Inflammatory macrophage treated with lipopolysaccharide for 4 hours (primary cell): ENCODE results near the gene SH2D5.
"Not testable (repeated sequence)": the region's sequence is repeated elsewhere in the genome, so short reads cannot be mapped to it uniquely, and the experiment has no call there.

Experiments
- DNase-seq: peaks from one replicate; pipeline ENCODE4 v3.0.0-alpha.2; 2020

SH2D5 gene

GRCh38 chr1:20689645-20690056 is 42.9 kb downstream of the SH2D5 start:
- no peak for DNase-seq

GRCh38 chr1:20686883-20687725 is 45.4 kb downstream of the SH2D5 start:
- DNase-seq: no peak

GRCh38 chr1:20685741-20686140 is 46.8 kb downstream of the SH2D5 start:
- DNase-seq: peak; percentile 46

- peak; percentile 59 for DNase-seq
Measured at GRCh38 chr1:20685099-20685662, 47.3 kb downstream of the SH2D5 start.

- DNase-seq: no peak
Measured at GRCh38 chr1:20684651-20685050, 47.9 kb downstream of the SH2D5 start.

- DNase-seq: peak; percentile 49
Measured at GRCh38 chr1:20684050-20684620, 48.4 kb downstream of the SH2D5 start.

GRCh38 chr1:20683614-20684013 is 48.9 kb downstream of the SH2D5 start:
- no peak for DNase-seq

- DNase-seq: peak; percentile 56
Measured at GRCh38 chr1:20682571-20683236, 49.8 kb downstream of the SH2D5 start.

- DNase-seq: no peak
Measured at GRCh38 chr1:20681999-20682398, 50.5 kb downstream of the SH2D5 start.

- DNase-seq: no peak
Measured at GRCh38 chr1:20680269-20680668, 52.2 kb downstream of the SH2D5 start.

- DNase-seq: peak; percentile 29
Measured at GRCh38 chr1:20678599-20678998, 53.9 kb downstream of the SH2D5 start.

GRCh38 chr1:20673626-20674025 is 58.9 kb downstream of the SH2D5 start:
- not testable (repeated sequence) for DNase-seq

GRCh38 chr1:20672265-20672632 is 60.3 kb downstream of the SH2D5 start:
- no peak for DNase-seq

GRCh38 chr1:20670936-20671335 is 61.6 kb downstream of the SH2D5 start:
- no peak for DNase-seq
